CD4-positive, alpha-beta memory T cell (primary cell): ENCODE measurements around the gene APBB2. TPM values are rescaled to one million over a fixed set of nuclear protein-coding genes. Genes with fewer than 3 reads are reported as not detected.

Experiments used
- CTCF ChIA-PET: fragments of 350-600 bp; sonication (Branson Sonifier 250); formaldehyde crosslinking; loops from one replicate; lab custom pipeline; 2021; ENCODE audit warnings: inconsistent platforms; ENCODE audit not compliant: partially characterized antibody; lab: Charles Lee
- POLR2A ChIA-PET: fragments of 350-600 bp; sonication (Branson Sonifier 250); formaldehyde crosslinking; loops from one replicate; lab custom pipeline; 2021; ENCODE audit not compliant: partially characterized antibody; lab: Charles Lee
- DNase-seq, 5 donors: peaks; one replicate each; pipeline versions ENCODE4 v3.0.0 to v3.0.0-alpha.2; 2020 to 2022; ENCODE audit warnings: mixed read lengths in 1 of 5
- H3K27ac ChIP-seq: one replicate; pipeline ENCODE4 v1.7.0; 2013; ENCODE audit warnings: low read depth, low read length
- H3K27me3 ChIP-seq: 2 replicates; pipeline ENCODE4 v1.7.0; 2013; ENCODE audit warnings: mild to moderate bottlenecking, low read length, moderate library complexity; ENCODE audit not compliant: insufficient read depth
- H3K36me3 ChIP-seq: 2 replicates; pipeline ENCODE4 v1.7.0; 2013; ENCODE audit warnings: mild to moderate bottlenecking, low read length, moderate library complexity; ENCODE audit not compliant: insufficient read depth
- H3K4me1 ChIP-seq: 2 replicates; pipeline ENCODE4 v1.7.0; 2013; ENCODE audit warnings: mild to moderate bottlenecking, low read length, moderate library complexity; ENCODE audit not compliant: insufficient read depth
- H3K4me3 ChIP-seq, 2 donors: one replicate each; pipeline ENCODE4 v1.7.0; 2013; ENCODE audit warnings: low read length in 2 of 2, mild to moderate bottlenecking in 1 of 2
- H3K9me3 ChIP-seq, 2 donors: one replicate each; pipeline ENCODE4 v1.7.0; 2013; ENCODE audit warnings: low read length in 2 of 2, control low read depth in 1 of 2; ENCODE audit not compliant: control insufficient read depth in 1 of 2
- H3K27ac Mint-ChIP-seq, 7 donors: one replicate each; pipeline ENCODE4 v1.8.0; 2020 to 2021; ENCODE audit warnings: mixed read lengths in 7 of 7, mild to moderate bottlenecking in 6 of 7, inconsistent platforms in 3 of 7, moderate library complexity in 3 of 7
- H3K27me3 Mint-ChIP-seq, 2 donors: one replicate each; pipeline ENCODE4 v1.8.0; 2020 to 2021; ENCODE audit warnings: mixed read lengths in 2 of 2
- H3K36me3 Mint-ChIP-seq, 2 donors: one replicate each; pipeline ENCODE4 v1.8.0; 2020 to 2021; ENCODE audit warnings: mixed read lengths in 2 of 2, inconsistent platforms in 1 of 2, mild to moderate bottlenecking in 1 of 2
- H3K4me1 Mint-ChIP-seq, 4 donors: one replicate each; pipeline ENCODE4 v1.8.0; 2020 to 2021; ENCODE audit warnings: mixed read lengths in 4 of 4, mild to moderate bottlenecking in 1 of 4
- H3K4me3 Mint-ChIP-seq, 8 donors: one replicate each; pipeline ENCODE4 v1.8.0; 2020 to 2021; ENCODE audit warnings: mixed read lengths in 8 of 8, mild to moderate bottlenecking in 7 of 8, moderate library complexity in 6 of 8, inconsistent platforms in 3 of 8
- H3K9me3 Mint-ChIP-seq, 8 donors: one replicate each; pipeline ENCODE4 v1.8.0; 2020 to 2021; ENCODE audit warnings: mixed read lengths in 8 of 8, mild to moderate bottlenecking in 5 of 8, inconsistent platforms in 3 of 8, moderate library complexity in 1 of 8
- intact Hi-C: fragments of 100-400 bp; cut with micrococcal nuclease; formaldehyde crosslinking; loops from one replicate; pipeline ENCODE4 v1.15.1; 2023
- polyA plus RNA-seq, 2 donors: library from polyadenylated mRNA; unstranded; fragments of 300-500 nt; fragmentation: Illumina TruSeq; gene quantifications; one replicate each; pipeline ENCODE4 v1.2.3, GENCODE V29; 2021
- total RNA-seq, 2 experiments: library from RNA; stranded (reverse); gene quantifications; one replicate each; pipeline ENCODE4 v1.2.3, GENCODE V29; 2021

Gene APBB2
- total and polyA plus RNA-seq, 4 experiments from 2014 or later, result 0.50 to 0.58 TPM; not detected in 2

- Mint-ChIP-seq H3K27me3 (peaks cover 11 to 13% of the 10 kb centered on the region in 2 donors), H3K9me3 (peaks cover 0 to 3% (median 0%) of the 10 kb centered on the region in 8 donors), H3K27ac (no peak overlapping the region), H3K4me3 (no peak overlapping the region), H3K4me1 (no peaks in the 10 kb centered on the region), H3K36me3 (no peaks in the 10 kb centered on the region)
- no peaks in the 10 kb centered on the region for H3K36me3 ChIP-seq
- no peak for DNase-seq
- H3K4me3 ChIP-seq, result no peak overlapping the region
- H3K27me3 ChIP-seq, result no peaks in the 10 kb centered on the region
- CTCF ChIA-PET, result no interaction called here
- POLR2A ChIA-PET, result no interaction called here
- intact Hi-C loops, result no loop called here
- no peak overlapping the region for H3K27ac ChIP-seq
- H3K9me3 ChIP-seq, result no peaks in the 10 kb centered on the region
- no peaks in the 10 kb centered on the region for H3K4me1 ChIP-seq
Observed at GRCh38 chr4:41196633-41197332, 17.6 kb downstream of the APBB2 start.

DNA sequence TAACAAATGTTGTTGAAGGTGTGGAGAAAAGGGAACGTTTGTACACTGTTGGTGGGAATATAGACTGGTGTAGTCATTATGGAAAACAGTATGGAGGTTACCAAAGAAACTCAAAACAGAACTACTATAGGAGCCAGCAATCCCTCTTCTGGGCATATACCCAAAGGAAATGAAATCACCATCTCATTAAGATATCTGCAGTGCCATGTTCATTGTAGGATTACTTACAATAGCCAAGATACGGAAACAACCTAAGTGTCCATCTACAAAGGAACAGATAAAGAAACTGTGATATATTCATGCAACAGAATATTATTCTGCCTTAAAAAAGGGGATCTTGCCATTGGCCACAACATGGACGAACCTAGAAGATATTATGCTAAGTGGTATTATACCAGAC, 22.2 kb downstream of the APBB2 start:
- ChIA-PET POLR2A (no interaction called here), CTCF (no interaction called here)
- H3K36me3 ChIP-seq, result no peaks in the 10 kb centered on the region
- no peaks in the 10 kb centered on the region for H3K9me3 ChIP-seq
- DNase-seq, result no peak
- H3K27me3 ChIP-seq, result no peaks in the 10 kb centered on the region
- no peak overlapping the region for H3K27ac ChIP-seq
- H3K27ac Mint-ChIP-seq, result no peak overlapping the region
- no peak overlapping the region for H3K4me3 ChIP-seq
- H3K27me3 Mint-ChIP-seq, result peaks cover 4 to 8% of the 10 kb centered on the region in 2 donors
- no peaks in the 10 kb centered on the region for H3K4me1 Mint-ChIP-seq
- H3K4me3 Mint-ChIP-seq, result no peak overlapping the region
- no peaks in the 10 kb centered on the region for H3K4me1 ChIP-seq
- no peaks in the 10 kb centered on the region for H3K36me3 Mint-ChIP-seq
- peaks cover 0 to 6% (median 0%) of the 10 kb centered on the region in 8 donors for H3K9me3 Mint-ChIP-seq
- intact Hi-C loops, result no loop called here

GRCh38 chr4:41189666-41190065, 24.7 kb downstream of the APBB2 start:
- no peaks in the 10 kb centered on the region for H3K36me3 ChIP-seq
- no peaks in the 10 kb centered on the region for H3K27me3 ChIP-seq
- Mint-ChIP-seq H3K36me3 (no peaks in the 10 kb centered on the region), H3K4me1 (no peaks in the 10 kb centered on the region), H3K27me3 (peaks cover 0 to 3% of the 10 kb centered on the region in 2 donors), H3K9me3 (peaks cover 0 to 6% (median 0%) of the 10 kb centered on the region in 8 donors), H3K4me3 (no peak overlapping the region), H3K27ac (no peak overlapping the region)
- ChIA-PET CTCF (no interaction called here), POLR2A (no interaction called here)
- no peak for DNase-seq
- H3K27ac ChIP-seq, result no peak overlapping the region
- no peaks in the 10 kb centered on the region for H3K4me1 ChIP-seq
- H3K9me3 ChIP-seq, result no peaks in the 10 kb centered on the region
- H3K4me3 ChIP-seq, result no peak overlapping the region
- intact Hi-C loops, result no loop called here

- intact Hi-C loops, result no loop called here
- Mint-ChIP-seq H3K4me1 (no peaks in the 10 kb centered on the region), H3K27ac (no peak overlapping the region), H3K27me3 (peaks cover 0 to 3% of the 10 kb centered on the region in 2 donors), H3K36me3 (no peaks in the 10 kb centered on the region), H3K4me3 (no peak overlapping the region), H3K9me3 (peaks cover 0 to 6% (median 0%) of the 10 kb centered on the region in 8 donors)
- ChIA-PET CTCF (no interaction called here), POLR2A (no interaction called here)
- H3K36me3 ChIP-seq, result no peaks in the 10 kb centered on the region
- no peak overlapping the region for H3K4me3 ChIP-seq
- no peak overlapping the region for H3K27ac ChIP-seq
- H3K27me3 ChIP-seq, result no peaks in the 10 kb centered on the region
- DNase-seq, result no peak
- H3K9me3 ChIP-seq, result no peaks in the 10 kb centered on the region
- no peaks in the 10 kb centered on the region for H3K4me1 ChIP-seq
Observed at GRCh38 chr4:41189076-41189475, 25.3 kb downstream of the APBB2 start.

DNA sequence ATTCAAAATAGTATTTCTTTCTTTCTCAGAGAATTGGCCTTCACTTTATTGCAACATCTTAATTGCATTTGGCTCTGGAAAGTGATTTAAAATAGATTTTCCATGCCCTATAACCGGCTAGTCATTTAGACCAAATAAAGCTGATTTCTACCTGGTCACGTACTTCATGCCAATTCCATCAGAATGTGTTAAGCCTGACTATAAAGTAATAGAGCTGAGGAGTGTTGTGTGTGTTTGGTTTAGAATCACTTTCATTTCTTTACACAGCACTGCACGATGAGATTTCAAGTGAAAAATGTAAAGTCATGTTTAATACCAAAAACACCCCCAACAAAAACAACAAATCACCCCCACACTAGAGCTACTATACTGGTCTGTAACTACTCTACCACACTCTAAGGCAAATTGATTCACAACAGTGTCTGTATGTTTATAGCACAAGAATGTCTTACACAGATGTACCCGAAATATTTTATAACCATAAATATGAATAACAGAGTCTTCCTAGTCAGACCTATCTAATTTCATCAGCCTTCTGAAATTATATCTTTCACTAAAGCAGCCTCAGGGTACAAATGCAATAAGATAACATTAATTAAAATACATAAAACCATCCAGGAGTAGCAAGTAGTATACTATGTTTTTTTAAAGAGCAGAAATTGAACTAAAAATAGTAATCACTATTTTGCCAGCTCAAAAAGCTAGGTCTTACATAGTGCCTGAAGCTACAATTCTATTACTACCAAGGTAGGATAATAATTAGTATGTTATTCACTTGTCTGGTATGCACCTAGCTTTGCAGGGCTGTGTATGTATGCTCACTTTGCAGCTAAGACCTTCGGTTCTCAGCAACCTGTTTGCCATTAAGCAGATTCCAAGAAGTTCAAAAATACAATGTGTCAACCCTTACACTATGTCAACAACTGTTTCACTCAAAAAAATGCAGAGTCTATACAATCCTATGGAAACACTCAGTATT, 28.4 kb downstream of the APBB2 start:
- Mint-ChIP-seq H3K4me3 (no peak overlapping the region), H3K4me1 (no peaks in the 10 kb centered on the region), H3K9me3 (peaks cover 0 to 7% (median 0%) of the 10 kb centered on the region in 8 donors), H3K27ac (no peak overlapping the region), H3K27me3 (peaks cover 0 to 3% of the 10 kb centered on the region in 2 donors), H3K36me3 (no peaks in the 10 kb centered on the region)
- POLR2A ChIA-PET, result no interaction called here
- H3K27ac ChIP-seq, result no peak overlapping the region
- no peak overlapping the region for H3K4me3 ChIP-seq
- no peaks in the 10 kb centered on the region for H3K36me3 ChIP-seq
- H3K9me3 ChIP-seq, result no peaks in the 10 kb centered on the region
- H3K27me3 ChIP-seq, result no peaks in the 10 kb centered on the region
- no peaks in the 10 kb centered on the region for H3K4me1 ChIP-seq
- CTCF ChIA-PET, result no interaction called here
- no peak for DNase-seq
- intact Hi-C loops, result no loop called here

DNA sequence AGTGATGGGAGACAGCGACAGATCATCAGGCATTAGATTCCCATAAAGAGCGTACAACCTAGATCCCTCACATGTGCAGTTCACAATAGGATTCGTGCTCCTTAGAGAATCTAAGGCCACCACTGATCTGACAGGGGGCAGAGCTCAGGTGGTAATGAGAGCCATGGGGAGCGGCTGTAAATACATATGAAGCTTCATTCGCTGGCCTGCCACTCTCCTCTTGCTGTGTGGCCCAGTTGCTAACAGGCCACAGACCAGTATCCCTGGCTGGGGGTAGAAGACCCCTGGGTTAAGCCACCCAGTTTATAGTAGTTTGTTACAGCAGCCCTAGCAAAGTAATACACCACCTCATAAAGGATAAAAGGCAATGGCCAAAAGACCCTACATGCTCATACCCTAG, 30.3 kb downstream of the APBB2 start:
- Histone ChIP-seq H3K27me3 (no peaks in the 10 kb centered on the region), H3K27ac (no peak overlapping the region), H3K4me3 (no peak overlapping the region), H3K36me3 (no peaks in the 10 kb centered on the region), H3K9me3 (no peaks in the 10 kb centered on the region), H3K4me1 (no peaks in the 10 kb centered on the region)
- intact Hi-C loops, result no loop called here
- no peak for DNase-seq
- no peak overlapping the region for H3K27ac Mint-ChIP-seq
- H3K27me3 Mint-ChIP-seq, result no peaks in the 10 kb centered on the region
- H3K4me1 Mint-ChIP-seq, result no peaks in the 10 kb centered on the region
- ChIA-PET POLR2A (no interaction called here), CTCF (no interaction called here)
- H3K9me3 Mint-ChIP-seq, result peaks cover 0 to 7% (median 0%) of the 10 kb centered on the region in 8 donors
- H3K36me3 Mint-ChIP-seq, result no peaks in the 10 kb centered on the region
- H3K4me3 Mint-ChIP-seq, result no peak overlapping the region

DNA sequence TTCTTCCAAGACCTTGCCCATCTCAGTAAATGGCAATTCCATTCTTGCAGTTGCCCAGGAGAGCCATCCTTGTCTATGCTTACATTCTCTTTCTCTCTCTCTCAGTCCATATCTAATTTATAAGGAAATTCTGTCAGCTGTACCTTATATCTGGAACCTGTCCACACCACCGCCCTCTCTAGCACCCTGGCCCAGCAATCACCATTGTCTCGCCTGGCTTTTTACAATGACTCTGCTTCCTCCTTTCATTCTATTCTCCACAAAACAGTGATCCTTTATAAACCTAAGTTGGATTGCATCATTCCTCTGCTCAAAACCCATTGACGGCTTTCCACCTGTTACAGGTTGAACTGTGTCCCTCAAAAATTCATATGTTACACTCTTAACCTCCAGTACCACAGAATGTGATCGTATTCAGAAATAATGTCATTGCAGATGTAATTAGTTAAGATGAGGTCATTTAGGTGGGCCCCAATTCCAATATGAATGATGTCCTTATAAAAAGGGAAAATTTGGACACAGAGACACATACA, 31.3 kb downstream of the APBB2 start:
- Histone ChIP-seq H3K4me1 (no peaks in the 10 kb centered on the region), H3K27ac (no peak overlapping the region), H3K27me3 (no peaks in the 10 kb centered on the region), H3K9me3 (no peaks in the 10 kb centered on the region), H3K36me3 (no peaks in the 10 kb centered on the region), H3K4me3 (no peak overlapping the region)
- ChIA-PET POLR2A (no interaction called here), CTCF (no interaction called here)
- Mint-ChIP-seq H3K27ac (no peak overlapping the region), H3K9me3 (peaks cover 0 to 7% (median 0%) of the 10 kb centered on the region in 8 donors), H3K27me3 (no peaks in the 10 kb centered on the region), H3K4me3 (no peak overlapping the region), H3K4me1 (no peaks in the 10 kb centered on the region), H3K36me3 (no peaks in the 10 kb centered on the region)
- DNase-seq, result no peak
- intact Hi-C loops, result no loop called here
